Fibroblast of villous mesenchyme (primary cell): Measurements from ENCODE around the gene CACNA1A. TPM values are rescaled to one million over a fixed set of nuclear protein-coding genes. Genes with fewer than 3 reads are reported as not detected.

ENCODE experiments used
- DNase-seq: peaks from one replicate; pipeline ENCODE4 v3.0.0-alpha.2; 2010; ENCODE audit warnings: low read depth
- H3K4me3 ChIP-seq: 2 replicates; pipeline ENCODE4 v1.5.1; 2011; ENCODE audit warnings: low read depth, mild to moderate bottlenecking, low read length
- total RNA-seq: library from RNA; depleted of rRNA; stranded (reverse); fragments of >200 nt; gene quantifications from 2 replicates; pipeline ENCODE4 v1.2.3, GENCODE V29; 2012
- TF ChIP-seq, protein P1 (sequence below): IDR thresholded peaks from 2 replicates; pipeline ENCODE4 v1.5.1; 2012; ENCODE audit warnings: low read depth, mild to moderate bottlenecking, low read length; ENCODE audit not compliant: insufficient read depth

The CACNA1A gene
- total RNA-seq, 1 donor = 0.43 TPM

GRCh38 chr19:13165162-13165997 lies 340.9 kb downstream of the CACNA1A start:
- TF ChIP-seq, protein P1, sequence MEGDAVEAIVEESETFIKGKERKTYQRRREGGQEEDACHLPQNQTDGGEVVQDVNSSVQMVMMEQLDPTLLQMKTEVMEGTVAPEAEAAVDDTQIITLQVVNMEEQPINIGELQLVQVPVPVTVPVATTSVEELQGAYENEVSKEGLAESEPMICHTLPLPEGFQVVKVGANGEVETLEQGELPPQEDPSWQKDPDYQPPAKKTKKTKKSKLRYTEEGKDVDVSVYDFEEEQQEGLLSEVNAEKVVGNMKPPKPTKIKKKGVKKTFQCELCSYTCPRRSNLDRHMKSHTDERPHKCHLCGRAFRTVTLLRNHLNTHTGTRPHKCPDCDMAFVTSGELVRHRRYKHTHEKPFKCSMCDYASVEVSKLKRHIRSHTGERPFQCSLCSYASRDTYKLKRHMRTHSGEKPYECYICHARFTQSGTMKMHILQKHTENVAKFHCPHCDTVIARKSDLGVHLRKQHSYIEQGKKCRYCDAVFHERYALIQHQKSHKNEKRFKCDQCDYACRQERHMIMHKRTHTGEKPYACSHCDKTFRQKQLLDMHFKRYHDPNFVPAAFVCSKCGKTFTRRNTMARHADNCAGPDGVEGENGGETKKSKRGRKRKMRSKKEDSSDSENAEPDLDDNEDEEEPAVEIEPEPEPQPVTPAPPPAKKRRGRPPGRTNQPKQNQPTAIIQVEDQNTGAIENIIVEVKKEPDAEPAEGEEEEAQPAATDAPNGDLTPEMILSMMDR = no peak
- H3K4me3 ChIP-seq = no peak overlapping the region
- DNase-seq = peak; percentile 78

DNA sequence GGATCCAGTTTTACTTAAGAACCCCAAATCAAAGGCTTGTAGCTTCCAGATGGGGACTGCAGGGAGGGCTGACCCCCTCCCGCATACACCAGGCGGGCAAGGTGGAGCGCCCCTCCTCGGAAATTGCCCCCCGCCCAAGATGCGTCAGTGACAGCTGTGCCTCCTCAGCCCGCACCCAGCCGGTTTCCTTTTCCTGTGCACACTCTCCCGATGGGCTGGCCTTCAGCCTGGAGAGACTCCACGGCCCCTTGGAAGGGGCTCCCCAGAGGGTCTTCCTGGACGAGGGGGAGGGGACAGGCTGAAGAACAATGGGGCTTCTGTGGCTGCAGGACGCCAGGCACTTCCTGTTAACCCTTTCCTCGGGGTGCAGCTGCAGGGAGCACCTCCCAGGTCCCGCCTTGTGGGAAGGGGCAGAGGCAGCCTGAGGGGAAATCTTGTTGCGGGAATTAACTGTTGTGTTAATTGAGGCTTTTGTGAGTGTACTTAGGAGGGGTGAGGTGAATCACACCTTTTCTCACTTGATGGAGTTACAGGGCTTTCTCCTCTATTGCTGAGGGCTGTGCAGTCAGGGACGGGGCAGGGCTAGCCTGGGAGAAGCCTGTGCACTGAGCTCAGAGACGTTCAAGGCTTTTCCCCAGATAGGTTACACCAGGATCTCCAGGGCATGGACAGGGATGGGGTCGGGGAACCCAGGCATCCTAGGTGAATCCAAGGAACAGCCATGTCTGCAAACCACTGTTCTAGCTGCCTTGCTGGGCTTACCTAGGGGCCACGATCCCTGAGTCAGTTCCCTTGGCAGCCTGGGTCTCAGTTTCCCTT lies 341.7 kb downstream of the CACNA1A start:
- TF ChIP-seq, protein P1 = no peak
- H3K4me3 ChIP-seq = peak overlapping the region; percentile 22
- peak; percentile 70 for DNase-seq

DNA sequence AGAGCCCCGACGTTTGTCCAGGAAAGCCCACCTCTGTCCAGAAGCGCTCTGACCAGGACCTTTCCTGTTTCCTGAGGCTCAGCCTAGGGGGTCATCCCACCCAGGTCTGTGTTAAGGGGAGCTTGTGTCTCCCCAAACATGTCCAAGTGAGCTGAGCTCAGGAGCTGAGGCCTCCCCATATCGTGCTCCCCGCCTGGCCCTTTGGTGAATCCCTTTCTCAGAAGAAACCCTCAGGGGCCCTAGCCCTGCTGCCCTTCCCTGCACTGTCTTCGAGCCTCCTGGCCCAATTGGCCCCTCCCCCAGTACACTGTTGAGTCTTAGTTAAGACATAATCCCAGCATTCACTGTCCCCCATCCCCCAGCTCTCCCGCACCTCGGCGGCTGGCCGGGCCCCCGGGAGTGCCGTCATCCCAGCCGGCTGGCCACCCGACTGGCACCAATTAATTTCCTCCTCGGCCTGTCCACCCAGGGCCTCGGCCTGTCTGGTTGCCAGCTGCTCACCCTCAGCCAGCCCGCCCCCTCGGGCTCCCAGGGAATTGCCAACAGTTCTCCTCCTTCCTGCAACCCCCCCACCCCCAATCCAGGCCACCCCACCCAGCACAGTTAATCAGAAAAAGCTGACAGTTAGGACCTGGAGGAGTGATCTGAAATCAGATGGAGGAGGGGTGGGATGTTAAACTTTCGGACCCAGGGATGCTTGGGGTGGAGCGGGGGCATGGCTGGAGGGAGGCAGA lies 342.5 kb downstream of the CACNA1A start:
- TF ChIP-seq, protein P1 = no peak
- peak; percentile 93 for DNase-seq
- H3K4me3 ChIP-seq = peak overlapping the region; percentile 37

GRCh38 chr19:13162724-13163608 lies 343.3 kb downstream of the CACNA1A start:
- peak overlapping the region; percentile 44 for H3K4me3 ChIP-seq
- TF ChIP-seq, protein P1 = no peak
- DNase-seq = peak; percentile 98

GRCh38 chr19:13160557-13160956 lies 345.7 kb downstream of the CACNA1A start:
- no peak for DNase-seq
- TF ChIP-seq, protein P1 = no peak
- H3K4me3 ChIP-seq = no peak overlapping the region

- TF ChIP-seq, protein P1 = no peak
Observed at GRCh38 chr19:13159713-13160112, 346.6 kb downstream of the CACNA1A start.

More at GRCh38 chr19:13159713-13160112, 346.6 kb downstream of the CACNA1A start:
- H3K4me3 ChIP-seq = no peak overlapping the region
- DNase-seq = no peak
